Stimulated activated CD8-positive, alpha-beta memory T cell treated with anti-CD3 and anti-CD28 coated beads, Interleukin-12 subunit alpha, Interleukin-12 subunit beta, amount 100 ng/mL, for 1 hour (primary cell): ENCODE measurements around the gene RPS6KB2.
"Not testable (repeated sequence)": the region's sequence is repeated elsewhere in the genome, so short reads cannot be mapped to it uniquely, and the experiment has no call there.

Source experiments
- DNase-seq: peaks from one replicate; pipeline ENCODE4 v3.0.0-alpha.2; 2020; ENCODE audit warnings: low read depth

Gene RPS6KB2

DNA sequence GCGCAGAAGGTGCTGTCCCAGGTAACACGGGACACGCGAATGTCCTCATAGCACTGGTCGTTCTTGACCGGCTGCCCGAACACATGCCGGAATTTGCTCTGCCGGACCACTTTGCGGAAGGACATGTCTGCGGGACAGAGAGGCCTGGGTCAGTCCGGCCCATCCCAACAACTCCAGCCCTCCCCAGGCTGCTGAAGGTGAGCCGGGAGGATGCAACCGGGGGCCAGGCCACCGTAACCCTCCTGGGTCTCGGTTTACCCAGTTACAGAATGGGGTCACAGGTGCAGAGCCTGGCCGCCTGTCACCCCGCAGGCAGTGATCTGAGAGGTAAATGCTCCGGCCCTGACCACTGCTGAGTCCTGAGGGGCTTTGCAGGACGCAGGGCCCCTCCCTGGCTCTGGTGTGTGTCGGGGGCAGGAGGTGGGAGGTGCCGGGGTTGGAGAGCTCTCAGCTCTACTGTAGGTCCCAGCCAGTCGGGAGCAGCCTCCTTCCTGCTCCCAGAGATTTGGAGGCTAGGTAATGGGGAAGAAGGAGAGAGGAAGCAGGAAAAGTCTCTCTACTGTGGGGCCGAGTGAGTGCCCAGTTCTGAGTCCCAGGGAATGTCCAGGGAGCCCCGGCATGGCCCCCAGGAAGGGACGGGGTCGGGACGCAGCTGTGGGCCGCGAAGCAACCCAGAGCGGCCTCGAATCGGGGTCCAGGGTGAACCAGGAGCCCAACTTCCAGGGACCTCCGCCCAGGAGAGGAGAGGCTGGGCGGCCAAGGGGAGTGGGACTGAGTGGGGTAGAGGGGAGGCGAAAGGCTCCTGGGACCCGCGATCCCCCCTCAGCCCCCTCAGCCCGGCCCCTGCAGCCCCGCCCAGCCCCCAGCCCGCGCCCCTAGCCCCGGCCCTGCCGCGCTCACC lies 14.5 kb downstream of the RPS6KB2 start:
- no peak for DNase-seq

DNA sequence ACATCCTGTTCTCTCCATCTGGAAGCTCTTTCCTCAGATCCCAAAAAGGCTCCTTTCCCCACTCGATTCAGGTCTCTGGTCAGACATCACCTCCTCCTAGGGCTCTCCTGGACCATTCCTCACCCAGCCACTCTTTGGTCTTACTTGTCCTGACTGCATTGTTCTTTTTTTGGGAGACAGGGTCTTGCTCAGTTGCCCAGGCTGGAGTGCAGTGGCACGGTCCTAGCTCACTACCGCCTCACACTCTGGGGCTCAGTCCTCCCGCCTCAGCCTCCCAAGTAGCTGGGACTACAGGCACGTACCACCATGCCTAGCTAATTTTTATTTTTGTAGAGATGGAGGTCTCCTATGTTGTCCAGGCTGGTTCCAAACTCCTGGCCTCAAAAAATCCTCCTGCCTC lies 17.2 kb downstream of the RPS6KB2 start:
- no peak for DNase-seq

DNA sequence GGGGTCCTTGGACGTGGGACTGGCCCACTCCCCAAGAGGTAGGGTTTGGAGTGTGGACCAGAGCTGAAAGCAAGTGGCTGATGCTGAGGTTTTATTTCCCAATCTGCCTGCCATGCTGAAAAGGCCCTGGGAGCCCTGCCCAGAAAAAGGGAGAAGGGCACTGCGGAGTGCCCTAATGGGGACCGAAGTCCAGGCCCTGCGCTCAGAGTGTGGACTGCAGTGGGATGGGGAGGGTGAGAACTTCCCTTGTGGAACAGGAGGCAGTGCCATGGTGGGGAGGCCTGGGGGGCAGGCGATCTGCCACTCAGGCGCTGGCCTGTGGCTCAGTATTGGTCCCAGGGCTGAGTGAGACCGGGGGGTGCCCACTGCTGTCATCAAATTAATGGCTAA lies 19.9 kb downstream of the RPS6KB2 start:
- DNase-seq = no peak

DNA sequence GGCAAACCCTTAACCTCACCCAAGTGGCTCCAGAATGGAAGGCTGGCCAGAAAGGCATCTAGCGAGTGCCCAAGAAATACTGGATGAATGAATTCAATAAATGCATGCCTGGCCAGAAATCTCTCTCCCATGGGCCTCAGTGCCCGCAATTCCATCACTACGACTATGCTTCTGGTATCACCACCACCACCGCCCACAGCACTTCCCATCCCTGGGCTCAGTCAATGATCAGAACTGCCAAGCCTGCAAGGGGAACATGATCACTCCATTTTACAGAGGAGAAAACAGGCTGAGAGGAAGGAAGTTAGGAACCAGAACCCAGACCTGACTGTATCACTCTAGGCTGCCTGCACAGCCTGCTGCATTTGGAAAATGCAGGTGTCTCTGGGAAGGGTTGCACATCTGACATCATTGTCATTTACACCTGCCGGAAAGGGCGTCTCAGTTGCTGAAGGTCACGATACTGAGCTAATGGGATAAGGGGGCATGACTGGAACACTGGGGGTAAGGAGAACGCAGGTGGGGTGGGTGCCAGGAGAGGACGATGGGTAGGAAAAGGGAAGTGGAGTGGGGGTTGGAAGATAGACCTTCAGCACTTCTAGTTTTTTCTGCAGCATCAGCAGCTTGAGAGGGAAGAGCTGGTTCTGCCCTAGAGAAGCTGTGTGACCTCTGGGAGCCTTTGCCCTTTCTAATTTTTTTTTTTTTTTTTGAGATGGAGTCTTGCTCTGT lies 21.0 kb downstream of the RPS6KB2 start:
- no peak for DNase-seq

DNA sequence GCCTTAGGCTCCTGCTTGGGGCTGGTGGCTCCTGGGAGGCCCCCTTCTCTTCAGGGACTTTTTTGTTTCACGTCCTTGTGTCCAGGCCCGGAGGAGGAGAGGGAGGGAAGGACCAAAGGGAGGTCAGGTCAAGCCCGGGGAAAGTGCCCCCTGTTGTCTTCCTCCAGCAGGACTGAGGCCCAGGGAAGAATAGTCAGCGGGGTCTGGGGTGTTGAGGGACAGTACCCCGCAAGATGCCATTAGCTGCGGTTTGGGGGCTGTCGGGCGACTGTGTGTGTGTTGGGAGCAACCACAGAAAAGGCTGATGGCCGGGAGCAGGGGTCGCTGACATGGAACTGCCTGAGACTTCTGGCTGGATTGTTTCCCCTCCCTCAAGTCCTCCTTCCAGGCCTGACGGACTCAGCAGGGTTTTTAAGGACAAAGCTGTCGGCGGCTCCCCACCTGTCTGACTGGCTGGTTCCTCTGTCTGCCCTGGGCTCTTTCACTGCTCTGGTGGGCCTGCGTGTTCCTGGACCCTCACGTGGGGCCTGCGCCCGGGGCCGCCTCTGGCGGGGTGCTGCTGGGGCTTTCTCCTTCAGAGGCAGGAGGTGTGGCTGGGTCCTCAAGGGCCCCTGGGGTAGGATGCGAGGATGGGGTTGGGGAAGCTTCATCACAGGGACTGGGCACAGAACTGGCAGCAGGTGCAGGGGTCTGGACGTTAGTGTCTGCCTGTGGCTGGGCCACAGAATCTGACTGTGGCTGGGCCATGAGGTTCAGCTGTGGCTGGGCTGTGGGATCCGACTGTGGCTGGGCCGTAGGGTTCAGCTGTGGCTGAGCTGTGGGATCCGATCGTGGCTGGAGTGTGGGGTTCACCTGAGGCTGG lies 22.7 kb downstream of the RPS6KB2 start:
- DNase-seq = no peak

DNA sequence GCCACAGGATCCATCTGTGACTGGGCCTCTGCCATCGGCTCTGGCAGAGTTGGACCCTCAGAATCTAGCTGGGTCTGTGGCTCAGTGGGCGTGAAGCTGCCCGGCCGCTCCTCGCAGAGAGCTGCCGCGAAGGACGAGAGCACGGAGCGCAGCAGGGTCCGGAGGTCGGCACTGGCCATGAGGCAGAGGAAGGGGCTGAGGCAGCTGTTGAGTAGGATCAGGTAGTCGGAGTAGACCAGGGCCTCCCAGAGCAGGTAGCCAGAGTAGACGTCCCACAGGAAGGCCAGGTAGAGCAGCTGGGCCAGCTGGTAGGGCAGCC lies 23.3 kb downstream of the RPS6KB2 start:
- no peak for DNase-seq

DNA sequence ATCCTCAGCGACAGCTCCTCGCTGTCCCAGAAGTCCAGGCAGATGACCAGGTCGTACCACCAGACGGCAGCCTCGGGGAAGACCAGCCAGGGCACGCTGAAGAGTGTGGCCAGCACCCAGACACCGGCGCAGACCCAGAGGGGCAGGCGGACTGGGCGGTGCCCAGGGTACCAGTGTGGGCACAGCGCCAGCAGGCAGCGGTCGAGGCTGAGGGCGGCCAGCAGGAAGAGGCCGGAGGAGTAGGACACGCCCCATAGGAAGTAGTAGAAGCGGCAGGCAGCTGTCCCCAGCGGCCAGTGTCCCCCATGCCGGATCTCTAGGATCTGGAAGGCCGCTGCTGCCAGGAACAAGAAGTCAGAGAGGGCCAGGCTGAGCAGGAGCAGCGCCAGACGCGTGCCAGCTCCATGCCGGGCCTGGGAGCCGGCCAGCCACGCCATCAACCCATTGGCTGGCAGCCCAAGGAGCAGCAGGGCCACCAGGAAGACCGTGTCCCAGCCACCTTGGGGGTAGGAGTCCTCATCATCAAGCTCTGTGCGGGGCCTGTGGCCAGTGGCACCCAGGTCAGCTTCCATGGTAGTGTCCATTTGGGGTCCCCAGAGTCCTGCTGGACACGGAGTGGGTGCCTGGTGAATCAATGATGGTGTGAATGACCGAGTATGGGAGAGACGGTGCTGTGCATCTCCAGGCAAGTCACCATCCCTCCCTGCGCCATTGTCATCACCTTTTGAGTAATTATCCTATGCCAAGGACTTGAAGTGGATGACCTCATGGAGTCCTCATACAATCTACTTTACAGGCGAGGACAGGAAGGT lies 24.1 kb downstream of the RPS6KB2 start, which contains the start of gene GPR152:
TSS of gene GPR152 (minus strand) at position 589 of the 812 bp plus-strand sequence. CDS start at position 584, 5 bp downstream.
- DNase-seq = no peak

DNA sequence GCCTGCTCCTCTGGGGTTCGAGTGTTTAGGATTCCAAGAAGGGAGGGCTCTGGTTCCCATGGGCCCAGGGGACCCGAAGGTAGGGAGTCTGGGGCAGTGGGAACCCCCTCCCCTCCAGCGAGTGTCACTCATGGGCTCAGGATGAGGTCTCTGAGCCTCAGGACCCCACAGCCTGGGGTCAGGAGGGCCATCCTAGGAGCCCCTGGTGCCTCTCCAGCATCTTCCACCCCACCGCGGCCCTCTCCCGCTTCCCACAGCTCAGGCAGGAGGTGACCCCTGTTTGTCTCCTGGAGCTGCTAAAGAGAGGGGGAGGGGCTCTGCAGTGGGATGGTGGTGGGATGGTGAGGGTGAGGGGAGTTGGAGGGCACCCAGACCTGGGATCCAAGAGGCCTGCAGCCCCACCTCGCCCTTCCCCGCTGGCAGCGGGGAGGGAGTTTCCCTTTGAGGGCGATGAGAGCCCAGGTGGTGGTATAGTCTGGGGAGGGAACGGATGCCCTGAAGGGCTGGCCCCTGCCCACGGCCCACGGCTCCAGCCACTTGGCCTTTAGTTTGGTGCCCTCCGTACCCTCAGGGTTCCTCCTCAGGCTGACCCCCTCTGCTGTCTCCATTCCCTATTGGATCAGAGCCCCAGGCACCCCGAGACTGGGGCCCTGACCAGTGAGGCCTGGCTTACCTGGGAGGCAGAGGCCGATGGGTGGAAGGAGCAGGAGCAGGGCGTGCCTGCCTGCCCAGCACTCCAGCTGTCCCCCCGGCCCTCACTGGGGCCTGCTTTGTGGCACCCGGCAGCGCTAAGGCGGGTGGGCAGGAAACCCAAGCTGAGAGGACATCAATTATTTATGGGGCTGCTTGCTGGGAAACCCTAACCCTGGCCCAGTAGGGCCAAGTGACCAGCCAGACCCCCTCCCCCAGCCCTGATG lies 25.8 kb downstream of the RPS6KB2 start:
- DNase-seq = no peak

DNA sequence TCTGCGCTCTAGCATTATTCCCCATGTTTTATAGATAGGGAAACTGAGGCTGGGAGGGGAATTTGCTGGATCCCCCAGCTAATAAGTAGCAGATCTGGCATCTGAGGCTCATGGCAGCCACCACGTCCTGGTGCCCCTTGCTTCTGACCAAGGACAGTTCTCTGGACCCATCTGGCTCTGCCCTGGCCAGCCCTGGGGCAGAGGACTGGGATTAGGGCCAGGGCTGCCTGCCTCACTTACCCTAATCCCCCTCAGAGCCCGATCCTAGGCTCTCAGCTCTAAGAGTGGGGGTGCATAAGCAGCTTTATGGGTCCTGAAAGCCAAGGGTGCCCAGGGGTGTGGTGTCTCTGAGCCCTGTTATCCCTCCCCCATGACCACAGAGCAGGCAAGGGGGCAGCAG lies 26.8 kb downstream of the RPS6KB2 start, which contains the start of gene CABP4:
TSS of gene CABP4 (plus strand) at position 301 of the 400 bp plus-strand sequence. CDS start at position 371, 70 bp downstream.
- no peak for DNase-seq

DNA sequence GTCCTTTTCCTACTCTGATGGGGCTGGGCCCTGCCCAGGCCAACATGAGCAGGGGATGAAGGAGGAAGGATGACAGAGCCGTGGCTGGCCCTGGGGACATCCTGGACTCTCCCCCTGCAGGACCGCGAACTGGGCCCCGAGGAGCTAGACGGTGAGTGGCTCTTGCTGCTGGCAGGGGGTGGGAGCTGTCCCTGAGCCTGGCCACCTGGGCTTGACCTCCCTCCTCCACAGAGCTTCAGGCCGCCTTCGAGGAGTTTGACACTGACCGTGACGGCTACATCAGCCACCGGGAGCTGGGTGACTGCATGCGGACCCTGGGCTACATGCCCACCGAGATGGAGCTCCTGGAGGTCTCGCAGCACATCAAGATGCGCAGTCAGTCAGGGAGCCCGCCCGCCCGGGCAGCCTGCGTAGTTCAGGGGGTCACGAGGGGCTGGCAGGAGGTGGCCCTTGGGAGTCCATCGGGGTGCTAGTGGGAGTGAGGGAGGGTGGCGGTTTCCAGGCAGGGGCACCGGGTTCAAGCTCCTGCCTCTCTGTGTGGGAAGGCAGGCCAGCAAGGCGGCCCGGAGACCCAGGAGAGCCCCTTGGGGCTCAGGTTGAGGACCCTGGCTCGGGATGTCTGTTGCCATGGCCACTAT lies 27.9 kb downstream of the RPS6KB2 start:
- no peak for DNase-seq

DNA sequence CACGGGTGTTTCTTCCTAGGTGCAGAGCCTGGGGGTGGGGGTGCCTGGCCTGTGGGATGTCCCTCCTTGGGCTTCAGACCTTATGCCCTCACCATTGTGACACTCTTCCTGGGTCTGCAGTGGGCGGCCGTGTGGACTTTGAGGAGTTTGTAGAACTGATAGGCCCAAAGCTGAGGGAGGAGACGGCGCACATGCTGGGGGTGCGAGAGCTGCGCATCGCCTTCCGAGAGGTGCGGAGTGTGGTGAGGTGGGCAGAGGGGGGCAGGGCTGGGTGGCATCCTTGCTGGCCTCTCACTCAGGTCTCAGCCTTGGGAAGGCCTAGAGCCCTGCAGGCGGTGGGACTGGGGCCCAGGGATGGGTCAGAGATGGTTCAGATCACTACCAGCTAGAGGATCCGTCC lies 29.2 kb downstream of the RPS6KB2 start:
- DNase-seq = no peak

DNA sequence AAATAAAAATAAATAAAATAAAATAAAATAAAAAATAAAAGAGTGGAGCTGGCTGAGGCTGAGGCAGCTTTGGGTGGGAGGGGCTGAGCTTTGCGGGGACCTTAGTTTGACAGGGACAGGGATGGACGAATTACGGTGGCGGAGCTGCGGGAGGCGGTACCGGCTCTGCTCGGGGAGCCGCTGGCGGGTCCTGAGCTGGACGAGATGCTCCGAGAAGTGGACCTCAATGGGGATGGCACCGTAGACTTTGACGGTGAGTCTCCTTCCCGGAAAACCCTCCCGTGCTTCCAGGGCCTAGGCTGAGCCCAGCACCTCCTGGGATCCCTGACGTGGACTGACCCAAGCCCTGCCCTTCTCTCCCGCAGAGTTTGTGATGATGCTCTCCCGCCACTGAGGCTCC lies 30.0 kb downstream of the RPS6KB2 start:
- DNase-seq = no peak

DNA sequence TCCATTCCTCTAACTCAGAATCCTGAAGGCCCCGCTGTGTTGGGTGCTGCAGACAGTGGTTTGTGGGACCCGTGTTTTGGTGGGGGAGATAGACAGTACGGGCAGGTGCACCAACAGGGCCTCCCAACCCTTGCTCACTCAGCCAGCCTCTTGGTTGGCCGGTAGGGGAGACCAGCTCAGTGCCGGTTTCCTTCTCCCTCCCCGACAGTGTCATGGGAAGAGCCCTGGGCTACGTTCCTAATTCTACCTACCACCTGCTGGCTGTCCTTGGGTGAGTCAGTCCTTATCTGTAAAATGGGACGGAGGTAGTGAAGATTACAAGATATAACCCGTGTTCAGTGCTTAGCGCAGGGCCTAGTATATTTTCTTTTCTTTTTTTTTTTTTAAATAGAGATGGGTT lies 34.9 kb downstream of the RPS6KB2 start:
- no peak for DNase-seq

DNA sequence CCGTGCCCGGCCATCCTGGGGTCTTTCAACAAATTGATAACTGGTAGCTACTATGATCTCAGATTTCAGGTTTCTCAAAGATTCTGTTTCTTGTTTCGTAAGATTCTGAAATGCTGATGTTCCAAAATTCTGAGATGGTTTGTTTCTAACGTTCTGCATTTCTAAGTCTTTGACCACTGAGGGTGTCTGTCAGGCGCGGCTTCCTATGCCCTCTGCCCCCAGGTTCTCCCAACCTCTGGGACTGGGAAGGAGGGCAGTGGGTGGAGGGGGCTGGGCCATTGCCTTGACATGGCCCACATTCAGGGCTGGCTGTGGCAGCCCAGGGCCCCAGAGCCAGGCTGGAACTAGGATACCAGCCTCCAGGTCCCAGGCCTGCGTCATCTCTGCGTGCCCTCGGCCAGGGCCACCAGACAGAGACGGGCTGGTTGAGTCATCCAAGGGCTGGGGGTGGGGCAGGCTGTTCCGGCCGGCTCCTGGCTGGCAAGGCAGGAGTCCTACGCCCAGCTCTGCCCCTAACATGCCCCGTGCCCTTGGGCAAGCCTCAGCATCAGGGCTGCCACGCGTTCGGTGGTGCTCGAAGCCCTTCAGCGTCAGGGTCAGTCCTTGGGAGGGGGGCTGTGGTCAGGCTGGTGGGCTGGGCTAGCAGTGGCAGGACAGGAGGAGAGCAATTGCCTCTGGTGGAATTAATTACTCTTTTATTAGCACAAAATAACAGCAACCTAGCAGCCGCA lies 35.6 kb downstream of the RPS6KB2 start:
- DNase-seq = no peak

DNA sequence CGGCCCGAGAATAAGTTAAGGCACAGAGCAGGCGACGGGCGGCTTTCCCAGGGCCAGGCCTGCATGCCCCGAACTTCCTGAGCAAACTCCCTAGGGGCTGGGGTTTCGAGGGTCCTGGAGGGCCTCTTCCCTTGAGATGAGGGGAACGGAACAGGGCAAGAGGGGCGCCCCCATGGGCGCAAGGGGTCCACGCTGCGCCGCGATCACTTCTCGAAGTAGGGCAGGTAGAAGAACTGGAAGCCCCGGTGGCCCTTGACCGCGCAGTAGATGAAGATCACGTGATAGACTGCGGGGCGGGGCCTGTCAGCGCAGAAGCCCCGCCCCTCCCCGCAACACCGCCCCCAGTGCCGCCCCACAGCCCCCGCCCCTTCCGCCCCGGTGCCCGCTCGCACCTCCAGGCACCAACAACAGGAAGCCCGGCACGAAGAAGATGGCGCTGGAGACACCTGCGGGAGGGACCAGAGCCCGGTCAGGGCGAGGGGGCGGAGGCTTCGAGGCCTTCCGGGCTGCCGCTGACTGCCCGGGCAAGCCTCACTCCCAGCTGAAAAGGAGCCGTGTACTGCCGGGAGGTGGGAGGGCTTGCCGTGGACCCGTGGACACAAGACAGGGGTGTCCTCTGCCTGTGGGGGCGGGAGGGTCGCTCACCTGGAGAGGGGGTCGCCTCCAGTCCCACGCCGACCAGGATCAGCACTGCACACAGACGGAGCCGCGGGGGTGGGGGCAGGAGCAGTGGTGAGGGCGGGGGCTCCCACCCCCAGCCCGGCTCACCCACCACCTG lies 36.3 kb downstream of the RPS6KB2 start:
- DNase-seq = peak; percentile 83

DNA sequence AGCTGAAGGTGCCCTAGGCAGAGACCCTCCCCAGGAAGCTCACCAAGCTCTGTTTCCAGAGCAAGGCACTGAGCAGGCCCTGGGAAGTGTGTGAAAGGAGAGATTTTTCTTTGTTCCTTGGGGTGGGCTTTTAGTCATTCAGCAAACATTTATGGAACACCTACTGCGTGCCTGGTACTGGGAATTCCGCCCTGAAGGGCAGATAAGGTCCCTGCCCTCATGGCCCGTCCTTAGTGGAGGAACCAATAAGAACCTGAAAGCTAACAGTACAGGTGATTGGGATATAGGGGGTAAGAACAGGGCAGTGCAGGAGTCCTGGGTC lies 36.9 kb downstream of the RPS6KB2 start:
- no peak for DNase-seq

DNA sequence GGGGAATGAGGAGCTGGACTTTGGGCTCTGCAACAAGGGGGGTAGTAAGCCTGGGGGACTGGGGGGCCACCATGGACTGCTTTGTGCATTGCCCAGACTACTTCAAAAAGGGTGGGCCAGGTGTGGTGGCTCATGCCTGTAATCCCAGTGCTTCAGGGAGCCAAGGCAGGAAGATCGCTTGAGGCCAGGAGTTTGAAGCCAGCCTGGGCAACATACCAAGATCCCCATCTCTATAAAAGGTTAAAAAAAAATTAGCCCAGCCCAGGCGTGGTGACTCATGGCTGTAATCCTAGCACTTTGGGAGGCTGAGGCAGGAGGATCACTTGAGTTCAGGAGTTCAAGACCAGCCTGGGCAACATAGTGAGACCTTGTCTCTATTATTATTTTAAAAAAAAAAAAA lies 37.2 kb downstream of the RPS6KB2 start:
- not testable (repeated sequence) for DNase-seq

DNA sequence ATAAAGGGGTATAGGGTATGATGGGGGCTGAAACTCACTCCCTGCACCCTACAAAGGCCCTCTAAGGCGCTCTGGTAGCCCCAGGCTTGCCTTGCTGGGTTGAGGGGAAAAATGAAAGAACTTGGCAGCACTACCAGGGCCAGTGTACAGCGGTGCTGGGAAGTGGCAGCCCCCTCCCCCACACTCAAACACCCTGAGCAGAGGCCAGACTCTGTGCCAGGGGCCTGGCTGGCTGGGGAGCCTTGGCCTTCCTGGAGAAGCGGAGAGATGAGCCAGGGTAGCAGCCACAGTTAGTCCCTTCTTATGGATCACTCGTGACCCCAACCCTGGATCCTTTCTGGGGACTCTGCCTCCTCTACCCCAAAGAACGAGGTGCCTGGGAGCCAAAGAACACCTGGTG lies 38.1 kb downstream of the RPS6KB2 start:
- DNase-seq = no peak
